ENCODE data around the gene KCNK3.

KCNK3 gene

GRCh38 chr2:26752656-26753055 lies 60.1 kb downstream of the KCNK3 start:
- H3K4me3 ChIP-seq (replicated peaks; ENCODE audit: low read depth, low read length): no peak overlapping the region
- no peak for TF ChIP-seq CTCF (IDR thresholded peaks at IDR 0.05; ENCODE audit: low read length, missing control alignments)
- DNase-seq (ENCODE audit: low read depth): no peak

- no peak for TF ChIP-seq CTCF (IDR thresholded peaks at IDR 0.05; ENCODE audit: low read length, missing control alignments)
- DNase-seq (ENCODE audit: low read depth): no peak
- no peak overlapping the region for H3K4me3 ChIP-seq (replicated peaks; ENCODE audit: low read depth, low read length)
Observed at GRCh38 chr2:26754539-26754938, 62.0 kb downstream of the KCNK3 start.

- DNase-seq (ENCODE audit: low read depth): no peak
- H3K4me3 ChIP-seq (replicated peaks; ENCODE audit: low read depth, low read length): no peak overlapping the region
- TF ChIP-seq CTCF (IDR thresholded peaks at IDR 0.05; ENCODE audit: low read length, missing control alignments): no peak
Observed at GRCh38 chr2:26754972-26755670, 62.6 kb downstream of the KCNK3 start.

GRCh38 chr2:26756337-26756736 lies 63.8 kb downstream of the KCNK3 start:
- H3K4me3 ChIP-seq (replicated peaks; ENCODE audit: low read depth, low read length): no peak overlapping the region
- TF ChIP-seq CTCF (IDR thresholded peaks at IDR 0.05; ENCODE audit: low read length, missing control alignments): no peak
- DNase-seq (ENCODE audit: low read depth): peak; percentile 26

GRCh38 chr2:26757873-26758789 lies 65.6 kb downstream of the KCNK3 start:
- DNase-seq (ENCODE audit: low read depth): peak; percentile 99
- TF ChIP-seq CTCF (IDR thresholded peaks at IDR 0.05; ENCODE audit: low read length, missing control alignments): no peak
- H3K4me3 ChIP-seq (replicated peaks; ENCODE audit: low read depth, low read length): no peak overlapping the region

- no peak overlapping the region for H3K4me3 ChIP-seq (replicated peaks; ENCODE audit: low read depth, low read length)
- no peak for TF ChIP-seq CTCF (IDR thresholded peaks at IDR 0.05; ENCODE audit: low read length, missing control alignments)
- no peak for DNase-seq (ENCODE audit: low read depth)
Observed at GRCh38 chr2:26758790-26759321, 66.3 kb downstream of the KCNK3 start.
